H7 (cell line): ENCODE measurements around the gene CCDC91. TPM values are rescaled to one million over a fixed set of nuclear protein-coding genes. Genes with fewer than 3 reads are reported as not detected.

Source experiments
- total RNA-seq: library from RNA; depleted of rRNA; stranded (reverse); fragments of >200 nt; shearing (Covaris generic); gene quantifications from 2 replicates; pipeline ENCODE4 v1.2.3, GENCODE V29; 2014; rRNA removed

Gene CCDC91
- total RNA-seq, 1 experiment from 2014 or later, result 11.5 TPM

Other genes starting within 250 kb of the CCDC91 start
- 0.28 TPM in 1 of 2 replicates, not detected in the other for gene PTHLH, start 217.7 kb upstream of the CCDC91 start, total RNA-seq